ENCODE measurements around the gene ATF3.

DNA sequence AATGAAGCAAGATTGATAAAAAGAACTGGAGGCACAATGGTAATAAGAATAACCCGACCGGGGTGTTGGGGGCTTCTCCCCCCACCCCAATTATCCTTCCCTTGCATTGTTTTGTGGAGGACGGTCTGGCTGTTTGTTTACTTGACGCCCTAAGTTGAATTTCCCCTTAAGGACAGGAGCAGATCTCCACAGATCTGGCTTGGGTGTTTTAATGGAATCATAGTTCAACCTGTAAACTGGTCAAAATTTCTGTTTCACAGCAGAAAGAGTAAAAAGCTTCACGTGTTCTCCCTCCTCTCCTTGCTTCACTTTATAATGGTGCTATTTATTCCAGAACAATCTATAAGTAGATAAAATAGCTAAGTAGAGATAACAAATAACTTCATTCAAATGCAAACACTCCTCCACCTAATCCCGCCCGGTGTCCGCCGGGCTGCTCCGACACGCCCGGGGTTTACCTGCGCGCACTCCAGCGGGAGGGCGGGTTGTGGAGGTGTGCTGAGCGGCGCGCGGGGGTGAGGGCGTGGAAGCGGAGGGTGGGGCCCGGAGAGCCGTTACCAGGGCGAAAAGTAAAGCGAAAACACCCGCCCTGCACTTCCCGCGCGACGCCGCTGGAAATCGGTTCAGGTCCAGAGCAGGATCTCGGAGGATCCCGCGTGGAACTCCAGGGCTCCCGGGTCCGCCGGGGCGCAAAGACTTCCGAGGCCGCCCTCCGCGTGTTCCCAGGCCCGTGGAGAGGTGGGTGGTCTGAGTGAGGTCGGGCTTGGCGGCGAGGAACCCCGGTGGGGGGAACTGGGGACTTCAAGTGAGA, 2.0 kb upstream of the ATF3 start:
- TF ChIP-seq, protein P1, sequence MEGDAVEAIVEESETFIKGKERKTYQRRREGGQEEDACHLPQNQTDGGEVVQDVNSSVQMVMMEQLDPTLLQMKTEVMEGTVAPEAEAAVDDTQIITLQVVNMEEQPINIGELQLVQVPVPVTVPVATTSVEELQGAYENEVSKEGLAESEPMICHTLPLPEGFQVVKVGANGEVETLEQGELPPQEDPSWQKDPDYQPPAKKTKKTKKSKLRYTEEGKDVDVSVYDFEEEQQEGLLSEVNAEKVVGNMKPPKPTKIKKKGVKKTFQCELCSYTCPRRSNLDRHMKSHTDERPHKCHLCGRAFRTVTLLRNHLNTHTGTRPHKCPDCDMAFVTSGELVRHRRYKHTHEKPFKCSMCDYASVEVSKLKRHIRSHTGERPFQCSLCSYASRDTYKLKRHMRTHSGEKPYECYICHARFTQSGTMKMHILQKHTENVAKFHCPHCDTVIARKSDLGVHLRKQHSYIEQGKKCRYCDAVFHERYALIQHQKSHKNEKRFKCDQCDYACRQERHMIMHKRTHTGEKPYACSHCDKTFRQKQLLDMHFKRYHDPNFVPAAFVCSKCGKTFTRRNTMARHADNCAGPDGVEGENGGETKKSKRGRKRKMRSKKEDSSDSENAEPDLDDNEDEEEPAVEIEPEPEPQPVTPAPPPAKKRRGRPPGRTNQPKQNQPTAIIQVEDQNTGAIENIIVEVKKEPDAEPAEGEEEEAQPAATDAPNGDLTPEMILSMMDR (IDR thresholded peaks at IDR 0.05) = peak in 1 of 4 experiments; percentile 45
- peak in 1 of 2 donors; percentile 69 for TF ChIP-seq POLR2A (IDR thresholded peaks at IDR 0.05)

Measured in uterus (tissue), 2 donors.